H1 (cell line): ENCODE results near the gene COL4A2. TPM values are rescaled to one million over a fixed set of nuclear protein-coding genes. Genes with fewer than 3 reads are reported as not detected.

ENCODE experiments used
- CTCF ChIA-PET: fragments of 300-600 bp; sonication (Branson Sonifier 250); formaldehyde crosslinking; loops from one replicate; lab custom pipeline; 2021; ENCODE audit not compliant: partially characterized antibody; lab: Charles Lee
- POLR2A ChIA-PET: fragments of 300-600 bp; sonication (Branson Sonifier 250); formaldehyde crosslinking; loops from one replicate; lab custom pipeline; 2021; ENCODE audit warnings: inconsistent platforms; ENCODE audit not compliant: partially characterized antibody; lab: Charles Lee
- DNase-seq, 2 experiments: peaks; one replicate each; pipeline versions ENCODE4 v3.0.0 to v3.0.0-alpha.2; 2010 to 2022; ENCODE audit warnings: low spot score in 2 of 2, low read depth in 1 of 2, mixed read lengths in 1 of 2
- FAIRE-seq: peaks from 2 replicates; lab custom pipeline; 2011; peaks lifted over from hg19 to GRCh38; lab: Jason Lieb, UNC
- H2AFZ ChIP-seq: 2 replicates; pipeline ENCODE4 v1.8.1; 2012; ENCODE audit warnings: low read length, inconsistent platforms
- H2AK5ac ChIP-seq: 2 replicates; pipeline ENCODE4 v1.6.1; 2013; ENCODE audit warnings: low read depth, low read length
- H2BK120ac ChIP-seq: replicated peaks from 2 replicates; pipeline ENCODE3; 2013; ENCODE audit warnings: low read depth, low read length, inconsistent platforms
- H2BK12ac ChIP-seq: 2 replicates; pipeline ENCODE4 v1.6.1; 2013; ENCODE audit warnings: low read depth, low read length
- H2BK15ac ChIP-seq: 2 replicates; pipeline ENCODE4 v1.6.1; 2013; ENCODE audit warnings: low read length
- H2BK20ac ChIP-seq: 2 replicates; pipeline ENCODE4 v1.6.1; 2013; ENCODE audit warnings: low read length
- H2BK5ac ChIP-seq: 2 replicates; pipeline ENCODE4 v1.6.1; 2013; ENCODE audit warnings: low read depth, low read length
- H3K14ac ChIP-seq: 2 replicates; pipeline ENCODE4 v1.6.1; 2013; ENCODE audit warnings: inconsistent platforms; ENCODE audit not compliant: insufficient read length
- H3K18ac ChIP-seq: 2 replicates; pipeline ENCODE4 v1.6.1; 2013; ENCODE audit warnings: low read length; ENCODE audit errors: extremely low read depth
- H3K23ac ChIP-seq: 2 replicates; pipeline ENCODE4 v1.6.1; 2013; ENCODE audit warnings: inconsistent platforms; ENCODE audit not compliant: insufficient read length
- H3K23me2 ChIP-seq: 2 replicates; pipeline ENCODE4 v1.6.1; 2013; ENCODE audit warnings: low read depth, low read length
- H3K27ac ChIP-seq: 2 replicates; pipeline ENCODE4 v1.6.1; 2011; ENCODE audit warnings: low read depth, low read length, inconsistent platforms
- H3K27me3 ChIP-seq, 4 experiments: replicated peaks in 1 of 4; 1 replicate in 1 of 4; 2 replicates in 3 of 4; pipeline versions ENCODE4 v1.6.1 to v1.8.1; 2011 to 2013; ENCODE audit warnings: low read length in 3 of 4, mild to moderate bottlenecking in 3 of 4, inconsistent platforms in 2 of 4, mixed read lengths in 2 of 4, moderate library complexity in 1 of 4; ENCODE audit not compliant: control insufficient read depth in 3 of 4, insufficient read depth in 3 of 4; ENCODE audit errors: extremely low read depth in 1 of 4
- H3K36me3 ChIP-seq, 4 experiments: 2 replicates each; pipeline versions ENCODE4 v1.6.1 to v1.8.1; 2011 to 2013; ENCODE audit warnings: mild to moderate bottlenecking in 4 of 4, low read length in 3 of 4, moderate library complexity in 2 of 4, control low read depth in 1 of 4, inconsistent platforms in 1 of 4; ENCODE audit not compliant: insufficient read depth in 4 of 4, control insufficient read depth in 2 of 4
- H3K4ac ChIP-seq: replicated peaks from 2 replicates; pipeline ENCODE3; 2013; ENCODE audit warnings: low read length, low read depth, mixed read lengths, inconsistent platforms; ENCODE audit not compliant: insufficient read length
- H3K4me1 ChIP-seq, 4 experiments: replicated peaks in 1 of 4; 1 replicate in 1 of 4; 2 replicates in 3 of 4; pipeline versions ENCODE4 v1.6.1 to v1.8.1; 2011 to 2013; ENCODE audit warnings: low read length in 3 of 4, inconsistent platforms in 2 of 4, mixed read lengths in 1 of 4; ENCODE audit not compliant: insufficient read depth in 4 of 4, control insufficient read depth in 3 of 4
- H3K4me2 ChIP-seq, 2 experiments: 2 replicates each; pipeline versions ENCODE4 v1.6.1 to v1.8.1; 2011 to 2013; ENCODE audit warnings: low read depth in 2 of 2, low read length in 2 of 2, control low read depth in 1 of 2, inconsistent platforms in 1 of 2, mild to moderate bottlenecking in 1 of 2; ENCODE audit not compliant: insufficient read depth in 1 of 2
- H3K4me3 ChIP-seq, 4 experiments: fragments of 200-600, 300-600 bp in 1 of 4; sonication (generic), shearing (Covaris generic), sonication (Bioruptor Twin) in 1 of 4; 2 replicates each; pipeline versions ENCODE4 v1.5.1 to v1.8.1; 2011 to 2016; ENCODE audit warnings: low read length in 4 of 4, low read depth in 3 of 4, control low read depth in 2 of 4, inconsistent platforms in 2 of 4, mild to moderate bottlenecking in 2 of 4, mixed read lengths in 1 of 4, moderate library complexity in 1 of 4; ENCODE audit not compliant: insufficient read depth in 2 of 4; ENCODE audit errors: extremely low read depth in 1 of 4
- H3K56ac ChIP-seq: replicated peaks from 2 replicates; pipeline ENCODE3; 2013; ENCODE audit warnings: low read depth, mild to moderate bottlenecking, mixed read lengths, low read length, inconsistent platforms; ENCODE audit not compliant: insufficient read length
- H3K79me1 ChIP-seq: 2 replicates; pipeline ENCODE4 v1.6.1; 2013; ENCODE audit warnings: low read depth, low read length, control low read depth
- H3K79me2 ChIP-seq, 2 experiments: 2 replicates each; pipeline versions ENCODE4 v1.6.1 to v1.8.1; 2012 to 2013; ENCODE audit warnings: low read length in 2 of 2, mild to moderate bottlenecking in 2 of 2, inconsistent platforms in 1 of 2; ENCODE audit not compliant: insufficient read depth in 2 of 2, control insufficient read depth in 1 of 2
- H3K9ac ChIP-seq, 4 experiments: replicated peaks in 1 of 4; 1 replicate in 1 of 4; 2 replicates in 3 of 4; pipeline versions ENCODE4 v1.6.1 to v1.8.1; 2011 to 2013; ENCODE audit warnings: low read depth in 3 of 4, low read length in 3 of 4, control low read depth in 2 of 4, mild to moderate bottlenecking in 2 of 4, moderate library complexity in 2 of 4, inconsistent platforms in 1 of 4; ENCODE audit errors: extremely low read depth in 1 of 4
- H3K9me3 ChIP-seq, 2 experiments: 2 replicates each; pipeline versions ENCODE4 v1.6.1 to v1.8.1; 2012 to 2013; ENCODE audit warnings: mild to moderate bottlenecking in 2 of 2, moderate library complexity in 2 of 2, control low read depth in 1 of 2, inconsistent platforms in 1 of 2, low read depth in 1 of 2, low read length in 1 of 2, mixed read lengths in 1 of 2; ENCODE audit not compliant: insufficient read depth in 2 of 2
- H4K20me1 ChIP-seq, 2 experiments: replicated peaks in 1 of 2; 2 replicates each; pipeline versions ENCODE3 to v1.8.1; 2011 to 2013; ENCODE audit warnings: inconsistent platforms in 2 of 2, low read length in 2 of 2, mild to moderate bottlenecking in 1 of 2; ENCODE audit not compliant: insufficient read depth in 2 of 2, control insufficient read depth in 1 of 2
- H4K5ac ChIP-seq: 2 replicates; pipeline ENCODE4 v1.6.1; 2013; ENCODE audit warnings: low read length, low read depth, mixed read lengths, inconsistent platforms; ENCODE audit not compliant: insufficient read length
- H4K8ac ChIP-seq: 2 replicates; pipeline ENCODE4 v1.8.0; 2013; ENCODE audit warnings: mild to moderate bottlenecking, moderate library complexity, low read length, inconsistent platforms; ENCODE audit not compliant: insufficient read depth; ENCODE audit errors: extremely low read depth
- H4K91ac ChIP-seq: replicated peaks from 2 replicates; pipeline ENCODE3; 2013; ENCODE audit warnings: low read length, mixed read lengths, inconsistent platforms; ENCODE audit not compliant: insufficient read length
- CBX5 ChIP-seq: fragments of 300-800, 300-1000 bp; sonication (generic); IDR thresholded peaks from 2 replicates; pipeline ENCODE4 v1.7.1; 2016; ENCODE audit warnings: antibody characterized with exemption, low read length, low read depth
- CTCF ChIP-seq, 3 experiments: IDR thresholded peaks; 1 replicate in 2 of 3; 2 replicates in 1 of 3; pipeline versions ENCODE4 v1.5.1 to v1.6.1; 2011; ENCODE audit warnings: low read length in 3 of 3, mild to moderate bottlenecking in 3 of 3, inconsistent platforms in 2 of 3, low read depth in 1 of 3, moderate library complexity in 1 of 3; ENCODE audit not compliant: insufficient read depth in 1 of 3; ENCODE audit errors: control extremely low read depth in 1 of 3
- E2F6 ChIP-seq: IDR thresholded peaks from 2 replicates; pipeline ENCODE4 v1.6.1; 2012; ENCODE audit warnings: inconsistent platforms
- HDAC2 ChIP-seq, 2 experiments: fragments of 300-600 bp in 1 of 2; sonication (generic) in 1 of 2; IDR thresholded peaks; 2 replicates each; pipeline ENCODE4 v1.6.1; 2011 to 2012; ENCODE audit warnings: low read depth in 2 of 2, low read length in 2 of 2, mild to moderate bottlenecking in 2 of 2, moderate library complexity in 2 of 2, borderline replicate concordance in 1 of 2, inconsistent platforms in 1 of 2
- KDM4A ChIP-seq: IDR thresholded peaks from one replicate; pipeline ENCODE4 v1.7.1; 2012; ENCODE audit warnings: low read depth, mild to moderate bottlenecking, moderate library complexity, low read length, inconsistent platforms; ENCODE audit not compliant: severe bottlenecking
- RAD21 ChIP-seq, 2 experiments: IDR thresholded peaks in 1 of 2; conservative IDR thresholded peaks in 1 of 2; 2 replicates each; pipeline ENCODE4 v1.6.1; 2011; ENCODE audit warnings: low read depth in 2 of 2, low read length in 2 of 2, improper control_type of control experiment in 1 of 2, inconsistent platforms in 1 of 2, mild to moderate bottlenecking in 1 of 2, moderate library complexity in 1 of 2
- SIN3A ChIP-seq, 2 experiments: IDR thresholded peaks in 1 of 2; conservative IDR thresholded peaks in 1 of 2; 2 replicates each; pipeline ENCODE4 v1.6.1; 2011 to 2012; ENCODE audit warnings: low read length in 2 of 2, improper control_type of control experiment in 1 of 2, low read depth in 1 of 2, mild to moderate bottlenecking in 1 of 2
- SP1 ChIP-seq: IDR thresholded peaks from 2 replicates; pipeline ENCODE4 v1.6.1; 2011; ENCODE audit warnings: low read depth, low read length
- WGBS, 2 experiments: shearing (Covaris generic) in 1 of 2; methylation state at CpG; one replicate each; pipeline versions ENCODE4 v1.1.6 to v1.1.7; 2013 to 2015; ENCODE audit warnings: low lambda C conversion rate in 2 of 2, mixed read lengths in 2 of 2, inconsistent platforms in 1 of 2, low coverage in 1 of 2, missing lambda C conversion rate in 1 of 2; ENCODE audit not compliant: insufficient replicate concordance in 2 of 2, insufficient coverage in 1 of 2, insufficient read length in 1 of 2; ENCODE audit errors: extremely low coverage in 1 of 2, missing lambda C conversion rate in 1 of 2; 5-methylcytosine and 5-hydroxymethylcytosine counted together
- polyA plus RNA-seq, 7 experiments: library from polyadenylated mRNA; depleted of rRNA in 3 of 7; stranded (reverse) in 5 of 7; unstranded in 2 of 7; fragments of >200 nt in 5 of 7; fragments of 200-250 nt in 2 of 7; gene quantifications; 1 replicate in 5 of 7; 2 replicates in 1 of 7; 4 replicates in 1 of 7; pipeline versions ENCODE4 v1.2.1 to v1.2.3, GENCODE V29; 2011 to 2013; ENCODE audit warnings: missing spikeins in 2 of 7, mixed read lengths in 2 of 7
- total RNA-seq: library from RNA; stranded (reverse); fragmentation: NEBNext Ultra II Directional; extraction: Animal tissue kit (Norgen Biotek cat#: 25700); gene quantifications from 2 replicates; pipeline ENCODE4 v1.2.1, GENCODE V29; 2021

COL4A2 gene
- total and polyA plus RNA-seq, 2 of the 8 experiments (the other 6 are each of a cell fraction or from before 2014, with no cell fraction given): 80.4 to 87.3 TPM

GRCh38 chr13:110501188-110501587 lies 194.1 kb downstream of the COL4A2 start:
- no peak overlapping the region for H3K4me2 ChIP-seq
- H3K79me1 ChIP-seq: no peaks in the 10 kb centered on the region; the same call in 1 of the 2 replicates
- no peak for DNase-seq
- WGBS, 2 experiments: 97% methylated on average over 8 of the region's 9 CpGs; no CpG with 5 or more reads in 1 of the 2 experiments
- no peak overlapping the region for H3K27ac ChIP-seq
- H2BK12ac ChIP-seq: no peak overlapping the region
- no peak for FAIRE-seq
- no peak overlapping the region for H3K9ac ChIP-seq
- no peak overlapping the region for H2AK5ac ChIP-seq
- H3K18ac ChIP-seq: no peak overlapping the region
- POLR2A ChIA-PET: interaction anchor here (0.8 to 1.5 kb wide), 2 partner anchors 12 to 17 kb away, joined by 3 to 4 read pairs; no protein-coding TSS in a partner anchor
- no peak overlapping the region for H3K56ac ChIP-seq
- H3K9me3 ChIP-seq: peaks cover 3 to 6% of the 10 kb centered on the region in 2 experiments; a peak in 2 of 4 replicates
- no peaks in the 10 kb centered on the region for H3K23me2 ChIP-seq
- H4K5ac ChIP-seq: no peak overlapping the region
- H3K14ac ChIP-seq: no peak overlapping the region
- CTCF ChIA-PET: interaction anchor here (0.9 to 1.6 kb wide), 3 partner anchors 25 to 148 kb away, joined by 3 to 5 read pairs (median 4); no protein-coding TSS in a partner anchor
- no peak overlapping the region for H4K8ac ChIP-seq
- H3K27me3 ChIP-seq: no peaks in the 10 kb centered on the region; a peak in 1 of 7 replicates
- no peak overlapping the region for H3K4ac ChIP-seq
- H2AFZ ChIP-seq: no peak overlapping the region
- H2BK15ac ChIP-seq: no peak overlapping the region
- H4K91ac ChIP-seq: no peak overlapping the region
- H2BK20ac ChIP-seq: no peak overlapping the region
- no peak overlapping the region for H3K4me3 ChIP-seq
- no peaks in the 10 kb centered on the region for H4K20me1 ChIP-seq
- no peaks in the 10 kb centered on the region for H3K79me2 ChIP-seq
- no peaks in the 10 kb centered on the region for H3K4me1 ChIP-seq
- no peak overlapping the region for H3K23ac ChIP-seq
- H2BK120ac ChIP-seq: no peak overlapping the region
- peaks cover 3 to 56% (median 34%) of the 10 kb centered on the region in 4 experiments; a peak in 7 of 8 replicates for H3K36me3 ChIP-seq
- H2BK5ac ChIP-seq: no peak overlapping the region
- TF ChIP-seq RAD21 (IDR thresholded peaks at IDR 0.05 in 1 of 2, conservative IDR thresholded peaks at IDR 0.05 in 1 of 2; ENCODE audit: low read depth in 2 of 2, low read length in 2 of 2) (no peak), KDM4A (no peak), SIN3A (conservative IDR thresholded peaks at IDR 0.05 in 1 of 2, IDR thresholded peaks at IDR 0.05 in 1 of 2; ENCODE audit: low read depth in 1 of 2, low read length in 2 of 2) (no peak), CTCF (IDR thresholded peaks at IDR 0.05; ENCODE audit: control extremely low read depth in 1 of 3, insufficient read depth in 1 of 3, low read depth in 1 of 3, low read length in 3 of 3) (no peak), SP1 (no peak), CBX5 (no peak), E2F6 (no peak), HDAC2 (IDR thresholded peaks at IDR 0.05; ENCODE audit: borderline replicate concordance in 1 of 2, low read depth in 2 of 2, low read length in 2 of 2) (no peak)
